Type B pancreatic cell (in vitro differentiated cells): Measurements from ENCODE around the gene HCN2. TPM values are rescaled to one million over a fixed set of nuclear protein-coding genes. Genes with fewer than 3 reads are reported as not detected.
"Not testable (repeated sequence)": the region's sequence is repeated elsewhere in the genome, so short reads cannot be mapped to it uniquely, and the experiment has no call there.

ENCODE experiments used
- DNase-seq: peaks from one replicate; pipeline ENCODE4 v3.0.0; 2021; ENCODE audit warnings: mixed read lengths; ENCODE audit not compliant: unreplicated experiment; ENCODE audit errors: extremely low spot score
- H3K27ac Mint-ChIP-seq: 2 replicates; pipeline ENCODE4 v1.8.0; 2021; ENCODE audit warnings: mild to moderate bottlenecking, mixed read lengths
- H3K27me3 Mint-ChIP-seq: 2 replicates; pipeline ENCODE4 v1.8.0; 2021; ENCODE audit warnings: mixed read lengths
- H3K36me3 Mint-ChIP-seq: 2 replicates; pipeline ENCODE4 v1.8.0; 2021; ENCODE audit warnings: mixed read lengths
- H3K4me1 Mint-ChIP-seq: one replicate; pipeline ENCODE4 v1.8.0; 2021; ENCODE audit warnings: mixed read lengths; ENCODE audit not compliant: unreplicated experiment
- H3K4me3 Mint-ChIP-seq: 2 replicates; pipeline ENCODE4 v1.8.0; 2021; ENCODE audit warnings: mild to moderate bottlenecking, mixed read lengths
- H3K9me3 Mint-ChIP-seq: 2 replicates; pipeline ENCODE4 v1.8.0; 2021; ENCODE audit warnings: mixed read lengths
- total RNA-seq: library from RNA; stranded (reverse); gene quantifications from 2 replicates; pipeline ENCODE4 v1.2.1, GENCODE V29; 2021; ENCODE audit warnings: low replicate concordance
- TF ChIP-seq, protein P1 (sequence below): fragments of 200-600 bp; sonication (generic); conservative IDR thresholded peaks from 2 replicates; pipeline ENCODE4 v1.5.0; 2021; ENCODE audit warnings: antibody characterized with exemption, mild to moderate bottlenecking

Gene HCN2
- total RNA-seq, 1 donor from 2014 or later: 1.4 TPM

DNA sequence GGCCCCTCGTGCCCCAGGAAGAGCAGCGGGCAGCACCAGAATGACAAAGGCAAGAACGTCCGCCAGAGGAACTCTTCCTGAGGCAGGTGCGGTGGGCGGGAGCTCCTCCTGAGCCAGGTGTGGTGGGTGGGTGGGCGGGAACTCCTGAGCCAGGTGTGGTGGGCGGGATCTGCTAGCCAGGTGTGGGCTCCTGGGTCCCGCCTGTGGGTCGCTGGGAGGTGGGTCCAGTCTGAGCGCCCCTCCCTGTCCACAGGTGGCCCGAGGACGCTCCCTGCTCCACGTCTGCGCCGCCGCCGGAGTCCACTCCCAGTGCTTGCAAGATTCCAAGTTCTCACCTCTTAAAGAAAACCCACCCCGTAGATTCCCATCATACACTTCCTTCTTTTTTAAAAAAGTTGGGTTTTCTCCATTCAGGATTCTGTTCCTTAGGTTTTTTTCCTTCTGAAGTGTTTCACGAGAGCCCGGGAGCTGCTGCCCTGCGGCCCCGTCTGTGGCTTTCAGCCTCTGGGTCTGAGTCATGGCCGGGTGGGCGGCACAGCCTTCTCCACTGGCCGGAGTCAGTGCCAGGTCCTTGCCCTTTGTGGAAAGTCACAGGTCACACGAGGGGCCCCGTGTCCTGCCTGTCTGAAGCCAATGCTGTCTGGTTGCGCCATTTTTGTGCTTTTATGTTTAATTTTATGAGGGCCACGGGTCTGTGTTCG is 7.0 kb upstream of the HCN2 start:
- H3K27me3 Mint-ChIP-seq: peaks cover 6% of the 10 kb centered on the region
- H3K4me3 Mint-ChIP-seq: no peak overlapping the region
- no peaks in the 10 kb centered on the region for H3K9me3 Mint-ChIP-seq
- no peaks in the 10 kb centered on the region for H3K36me3 Mint-ChIP-seq
- no peak for DNase-seq
- no peak overlapping the region for H3K27ac Mint-ChIP-seq
- H3K4me1 Mint-ChIP-seq: no peaks in the 10 kb centered on the region
- TF ChIP-seq, protein P1, sequence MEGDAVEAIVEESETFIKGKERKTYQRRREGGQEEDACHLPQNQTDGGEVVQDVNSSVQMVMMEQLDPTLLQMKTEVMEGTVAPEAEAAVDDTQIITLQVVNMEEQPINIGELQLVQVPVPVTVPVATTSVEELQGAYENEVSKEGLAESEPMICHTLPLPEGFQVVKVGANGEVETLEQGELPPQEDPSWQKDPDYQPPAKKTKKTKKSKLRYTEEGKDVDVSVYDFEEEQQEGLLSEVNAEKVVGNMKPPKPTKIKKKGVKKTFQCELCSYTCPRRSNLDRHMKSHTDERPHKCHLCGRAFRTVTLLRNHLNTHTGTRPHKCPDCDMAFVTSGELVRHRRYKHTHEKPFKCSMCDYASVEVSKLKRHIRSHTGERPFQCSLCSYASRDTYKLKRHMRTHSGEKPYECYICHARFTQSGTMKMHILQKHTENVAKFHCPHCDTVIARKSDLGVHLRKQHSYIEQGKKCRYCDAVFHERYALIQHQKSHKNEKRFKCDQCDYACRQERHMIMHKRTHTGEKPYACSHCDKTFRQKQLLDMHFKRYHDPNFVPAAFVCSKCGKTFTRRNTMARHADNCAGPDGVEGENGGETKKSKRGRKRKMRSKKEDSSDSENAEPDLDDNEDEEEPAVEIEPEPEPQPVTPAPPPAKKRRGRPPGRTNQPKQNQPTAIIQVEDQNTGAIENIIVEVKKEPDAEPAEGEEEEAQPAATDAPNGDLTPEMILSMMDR: no peak

DNA sequence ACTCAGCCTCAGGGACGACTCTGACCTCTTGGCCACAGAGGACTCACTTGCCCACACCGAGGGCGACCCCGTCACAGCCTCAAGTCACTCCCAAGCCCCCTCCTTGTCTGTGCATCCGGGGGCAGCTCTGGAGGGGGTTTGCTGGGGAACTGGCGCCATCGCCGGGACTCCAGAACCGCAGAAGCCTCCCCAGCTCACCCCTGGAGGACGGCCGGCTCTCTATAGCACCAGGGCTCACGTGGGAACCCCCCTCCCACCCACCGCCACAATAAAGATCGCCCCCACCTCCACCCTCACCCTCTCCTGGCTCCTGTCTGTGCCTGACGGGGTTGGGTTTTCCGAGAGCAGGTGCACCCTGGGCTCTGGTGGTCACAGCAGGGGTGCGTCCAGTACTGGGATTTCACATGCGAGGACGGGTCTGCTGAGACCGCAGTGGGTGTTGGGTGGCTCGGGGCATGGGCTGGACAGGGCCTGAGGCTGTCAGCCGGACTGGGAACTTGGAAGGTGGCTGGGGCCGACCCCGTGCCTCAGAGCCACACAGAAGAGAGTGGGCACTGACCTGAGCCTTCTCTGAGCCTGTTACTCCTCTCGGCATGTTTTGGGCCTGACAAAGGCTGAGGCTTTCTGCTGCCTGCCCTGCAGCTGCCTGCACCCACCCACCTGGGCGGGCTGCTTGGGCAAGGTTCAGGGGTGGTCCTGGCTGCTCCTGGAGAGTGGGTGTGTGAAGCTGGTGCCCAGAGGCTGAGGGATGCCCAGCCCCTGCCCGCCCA is 6.3 kb upstream of the HCN2 start:
- Mint-ChIP-seq H3K27ac (peak overlapping the region; percentile 50), H3K27me3 (peaks cover 11% of the 10 kb centered on the region), H3K4me1 (no peaks in the 10 kb centered on the region), H3K4me3 (no peak overlapping the region), H3K36me3 (no peaks in the 10 kb centered on the region), H3K9me3 (no peaks in the 10 kb centered on the region)
- TF ChIP-seq, protein P1: no peak
- no peak for DNase-seq

DNA sequence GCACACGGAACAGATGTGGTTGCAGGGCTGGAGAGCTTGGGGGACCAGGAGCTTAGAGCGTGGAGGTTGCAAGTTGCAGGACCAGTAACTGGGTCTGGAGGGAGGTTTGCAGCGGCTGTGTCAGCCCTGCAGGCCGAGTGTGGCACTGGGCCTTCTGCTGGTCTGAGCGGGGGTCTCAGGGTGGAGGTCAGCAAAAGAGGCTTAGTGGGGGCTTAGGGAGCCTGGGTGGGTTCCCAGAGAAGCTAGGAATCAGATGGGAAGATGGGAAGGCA is 5.8 kb upstream of the HCN2 start:
- DNase-seq: no peak
- peak overlapping the region; percentile 50 for H3K27ac Mint-ChIP-seq
- TF ChIP-seq, protein P1: no peak
- no peaks in the 10 kb centered on the region for H3K36me3 Mint-ChIP-seq
- H3K27me3 Mint-ChIP-seq: peaks cover 14% of the 10 kb centered on the region
- H3K9me3 Mint-ChIP-seq: no peaks in the 10 kb centered on the region
- no peaks in the 10 kb centered on the region for H3K4me1 Mint-ChIP-seq
- no peak overlapping the region for H3K4me3 Mint-ChIP-seq

DNA sequence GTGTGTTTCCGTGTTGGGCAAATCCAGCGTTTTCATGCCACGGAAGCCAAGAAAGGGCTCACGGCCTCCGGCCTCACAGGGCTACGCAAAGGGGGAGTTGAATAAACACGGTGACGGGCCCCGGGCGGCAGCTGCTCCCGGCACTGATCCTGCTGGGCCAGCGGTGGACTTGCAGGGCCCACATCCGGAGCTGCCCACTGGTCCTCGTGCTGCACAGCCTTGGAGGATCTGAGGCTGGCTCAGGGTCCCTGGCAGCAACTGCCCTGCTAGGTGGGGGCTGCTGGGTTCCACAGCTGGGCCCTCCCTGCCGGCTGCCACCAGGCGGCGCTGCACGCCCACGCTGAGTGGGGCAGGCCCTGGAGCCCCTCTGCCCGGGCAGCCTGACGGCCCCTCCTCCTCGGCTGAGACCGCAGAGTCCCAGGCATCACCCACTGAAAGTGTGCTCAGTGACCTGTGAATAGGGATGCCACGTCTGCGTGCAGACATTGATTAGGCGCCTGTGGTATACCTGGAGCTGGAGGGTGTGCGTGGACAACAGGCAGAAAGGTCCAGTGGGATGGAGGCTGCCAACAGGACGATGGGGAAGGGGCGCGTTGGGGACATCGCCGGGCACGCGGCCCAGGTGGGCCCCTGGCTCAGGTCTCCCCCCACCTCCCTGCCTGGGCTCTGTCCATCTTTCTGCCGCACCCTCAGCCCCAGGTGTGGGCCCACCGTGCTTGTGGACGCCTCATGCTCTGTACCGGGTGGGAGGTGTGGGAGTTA is 5.3 kb upstream of the HCN2 start:
- peaks cover 17% of the 10 kb centered on the region for H3K27me3 Mint-ChIP-seq
- no peaks in the 10 kb centered on the region for H3K4me1 Mint-ChIP-seq
- TF ChIP-seq, protein P1: peak; percentile 96
- H3K36me3 Mint-ChIP-seq: no peaks in the 10 kb centered on the region
- peak overlapping the region; percentile 50 for H3K27ac Mint-ChIP-seq
- no peaks in the 10 kb centered on the region for H3K9me3 Mint-ChIP-seq
- no peak overlapping the region for H3K4me3 Mint-ChIP-seq
- no peak for DNase-seq

DNA sequence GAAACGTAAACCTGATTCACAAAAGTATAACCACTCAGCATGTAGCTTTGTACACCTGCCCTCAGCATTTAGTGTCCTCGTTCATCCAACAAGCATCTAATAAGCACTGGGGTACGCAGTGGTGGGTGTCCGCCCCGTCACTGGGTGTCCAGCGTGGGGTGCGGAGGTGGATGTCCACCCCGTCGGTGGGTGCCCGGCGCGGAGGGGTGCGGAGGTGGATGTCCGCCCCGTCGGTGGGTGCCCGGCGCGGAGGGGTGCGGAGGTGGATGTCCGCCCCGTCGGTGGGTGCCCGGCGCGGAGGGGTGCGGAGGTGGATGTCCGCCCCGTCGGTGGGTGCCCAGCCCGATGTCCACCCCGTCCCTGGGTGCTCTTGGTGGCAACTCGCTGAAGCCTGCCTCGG is 4.5 kb upstream of the HCN2 start:
- not testable (repeated sequence) for H3K36me3 Mint-ChIP-seq, H3K27ac Mint-ChIP-seq, DNase-seq, H3K4me3 Mint-ChIP-seq, H3K4me1 Mint-ChIP-seq, H3K9me3 Mint-ChIP-seq
- H3K27me3 Mint-ChIP-seq: peaks cover 17% of the 10 kb centered on the region
